ENCODE measurements around the gene PMFBP1.

The PMFBP1 gene

DNA sequence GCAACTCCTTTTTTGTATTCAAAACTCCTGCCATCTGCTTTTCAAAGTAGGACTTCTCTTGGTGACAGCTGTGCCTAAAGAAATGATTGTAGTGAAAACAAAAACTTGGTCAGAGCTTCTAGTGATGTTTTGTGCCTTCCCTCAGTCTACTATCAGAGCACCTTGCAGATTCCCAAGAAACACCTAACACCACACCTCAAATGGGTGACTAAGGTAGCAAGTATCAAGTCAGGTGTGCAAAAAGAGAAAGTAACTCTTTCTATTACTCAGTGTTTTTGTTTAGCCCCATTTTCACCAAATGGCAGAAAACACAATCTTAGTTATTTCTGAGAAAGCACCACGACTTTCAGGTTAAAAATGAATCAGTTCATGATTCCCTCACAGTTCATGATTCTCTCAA is 2.0 kb upstream of the PMFBP1 start:
- TF ChIP-seq EZH2 (IDR thresholded peaks at IDR 0.05; ENCODE audit: borderline replicate concordance, low read length) = no peak
- TF ChIP-seq, protein P1, sequence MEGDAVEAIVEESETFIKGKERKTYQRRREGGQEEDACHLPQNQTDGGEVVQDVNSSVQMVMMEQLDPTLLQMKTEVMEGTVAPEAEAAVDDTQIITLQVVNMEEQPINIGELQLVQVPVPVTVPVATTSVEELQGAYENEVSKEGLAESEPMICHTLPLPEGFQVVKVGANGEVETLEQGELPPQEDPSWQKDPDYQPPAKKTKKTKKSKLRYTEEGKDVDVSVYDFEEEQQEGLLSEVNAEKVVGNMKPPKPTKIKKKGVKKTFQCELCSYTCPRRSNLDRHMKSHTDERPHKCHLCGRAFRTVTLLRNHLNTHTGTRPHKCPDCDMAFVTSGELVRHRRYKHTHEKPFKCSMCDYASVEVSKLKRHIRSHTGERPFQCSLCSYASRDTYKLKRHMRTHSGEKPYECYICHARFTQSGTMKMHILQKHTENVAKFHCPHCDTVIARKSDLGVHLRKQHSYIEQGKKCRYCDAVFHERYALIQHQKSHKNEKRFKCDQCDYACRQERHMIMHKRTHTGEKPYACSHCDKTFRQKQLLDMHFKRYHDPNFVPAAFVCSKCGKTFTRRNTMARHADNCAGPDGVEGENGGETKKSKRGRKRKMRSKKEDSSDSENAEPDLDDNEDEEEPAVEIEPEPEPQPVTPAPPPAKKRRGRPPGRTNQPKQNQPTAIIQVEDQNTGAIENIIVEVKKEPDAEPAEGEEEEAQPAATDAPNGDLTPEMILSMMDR (IDR thresholded peaks at IDR 0.05; ENCODE audit: low read length) = no peak
- Histone ChIP-seq H4K20me1 (ENCODE audit: insufficient read depth, low read length) (no peaks in the 10 kb centered on the region), H3K27ac (ENCODE audit: low read depth, low read length, poor library complexity, severe bottlenecking) (no peak overlapping the region), H3K4me1 (ENCODE audit: insufficient read depth, low read length, severe bottlenecking) (peaks cover 9% of the 10 kb centered on the region), H3F3A (ENCODE audit: insufficient read depth, low read length) (no peaks in the 10 kb centered on the region), H3K4me3 (ENCODE audit: low read depth, low read length, poor library complexity, severe bottlenecking) (no peak overlapping the region), H3K9me3 (ENCODE audit: low read length) (no peaks in the 10 kb centered on the region; the same call in 1 of the 2 replicates), H3K9ac (ENCODE audit: low read length) (no peak overlapping the region), H3K9me2 (ENCODE audit: low read depth, low read length) (no peaks in the 10 kb centered on the region), H2AFZ (ENCODE audit: low read length) (no peak overlapping the region), H3K36me3 (ENCODE audit: insufficient read depth, low read length) (no peaks in the 10 kb centered on the region), H3K79me2 (ENCODE audit: insufficient read depth, low read length) (no peaks in the 10 kb centered on the region), H3K4me2 (ENCODE audit: low read length) (no peak overlapping the region), H3K27me3 (ENCODE audit: insufficient read depth, low read length) (no peaks in the 10 kb centered on the region; the same call in 1 of the 2 replicates)

GRCh38 chr16:72171236-72171635 is 719 bp downstream of the PMFBP1 start:
- H3F3A ChIP-seq (ENCODE audit: insufficient read depth, low read length) = no peaks in the 10 kb centered on the region
- H3K9me2 ChIP-seq (ENCODE audit: low read depth, low read length) = no peaks in the 10 kb centered on the region
- H3K4me3 ChIP-seq (ENCODE audit: low read depth, low read length, poor library complexity, severe bottlenecking) = no peak overlapping the region
- peaks cover 4% of the 10 kb centered on the region for H3K27me3 ChIP-seq (ENCODE audit: insufficient read depth, low read length)
- no peaks in the 10 kb centered on the region; the same call in 1 of the 2 replicates for H3K9me3 ChIP-seq (ENCODE audit: low read length)
- H3K27ac ChIP-seq (ENCODE audit: low read depth, low read length, poor library complexity, severe bottlenecking) = no peak overlapping the region
- no peak overlapping the region for H2AFZ ChIP-seq (ENCODE audit: low read length)
- no peaks in the 10 kb centered on the region for H3K79me2 ChIP-seq (ENCODE audit: insufficient read depth, low read length)
- H3K4me2 ChIP-seq (ENCODE audit: low read length) = no peak overlapping the region
- H4K20me1 ChIP-seq (ENCODE audit: insufficient read depth, low read length) = no peaks in the 10 kb centered on the region
- TF ChIP-seq EZH2 (IDR thresholded peaks at IDR 0.05; ENCODE audit: borderline replicate concordance, low read length) = no peak
- TF ChIP-seq, protein P1 (IDR thresholded peaks at IDR 0.05; ENCODE audit: low read length) = no peak
- no peaks in the 10 kb centered on the region for H3K36me3 ChIP-seq (ENCODE audit: insufficient read depth, low read length)
- H3K4me1 ChIP-seq (ENCODE audit: insufficient read depth, low read length, severe bottlenecking) = peaks cover 9% of the 10 kb centered on the region
- no peak overlapping the region for H3K9ac ChIP-seq (ENCODE audit: low read length)

GRCh38 chr16:72169708-72170107 is 2.2 kb downstream of the PMFBP1 start:
- no peak overlapping the region for H3K4me2 ChIP-seq (ENCODE audit: low read length)
- H3K4me1 ChIP-seq (ENCODE audit: insufficient read depth, low read length, severe bottlenecking) = peaks cover 9% of the 10 kb centered on the region
- H3K9ac ChIP-seq (ENCODE audit: low read length) = no peak overlapping the region
- no peak for TF ChIP-seq EZH2 (IDR thresholded peaks at IDR 0.05; ENCODE audit: borderline replicate concordance, low read length)
- TF ChIP-seq, protein P1 (IDR thresholded peaks at IDR 0.05; ENCODE audit: low read length) = no peak
- H3K9me3 ChIP-seq (ENCODE audit: low read length) = no peaks in the 10 kb centered on the region; the same call in 1 of the 2 replicates
- H3K4me3 ChIP-seq (ENCODE audit: low read depth, low read length, poor library complexity, severe bottlenecking) = no peak overlapping the region
- no peaks in the 10 kb centered on the region for H3F3A ChIP-seq (ENCODE audit: insufficient read depth, low read length)
- H3K36me3 ChIP-seq (ENCODE audit: insufficient read depth, low read length) = no peaks in the 10 kb centered on the region
- H3K9me2 ChIP-seq (ENCODE audit: low read depth, low read length) = no peaks in the 10 kb centered on the region
- H3K27ac ChIP-seq (ENCODE audit: low read depth, low read length, poor library complexity, severe bottlenecking) = no peak overlapping the region
- H3K79me2 ChIP-seq (ENCODE audit: insufficient read depth, low read length) = no peaks in the 10 kb centered on the region
- no peak overlapping the region for H2AFZ ChIP-seq (ENCODE audit: low read length)
- peaks cover 4% of the 10 kb centered on the region for H3K27me3 ChIP-seq (ENCODE audit: insufficient read depth, low read length)
- H4K20me1 ChIP-seq (ENCODE audit: insufficient read depth, low read length) = no peaks in the 10 kb centered on the region
